ENCODE results near the gene GALNT14.

- TF ChIP-seq CSRNP3 (CRISPR knock-in tag; IDR thresholded peaks at IDR 0.05) (no peak), CREB5 (CRISPR knock-in tag; IDR thresholded peaks at IDR 0.05; ENCODE audit: low read depth) (no peak), ZNF70 (CRISPR knock-in tag; IDR thresholded peaks at IDR 0.05) (no peak), OSR1 (CRISPR knock-in tag; IDR thresholded peaks at IDR 0.05) (no peak), PATZ1 (CRISPR knock-in tag; IDR thresholded peaks at IDR 0.05; ENCODE audit: borderline replicate concordance) (no peak), TSHZ2 (CRISPR knock-in tag; IDR thresholded peaks at IDR 0.05) (no peak), GLIS3 (CRISPR knock-in tag; IDR thresholded peaks at IDR 0.05) (no peak), ESRRG (CRISPR knock-in tag; IDR thresholded peaks at IDR 0.05) (no peak), ZFP3 (CRISPR knock-in tag; IDR thresholded peaks at IDR 0.05) (no peak), ARNTL (CRISPR knock-in tag; IDR thresholded peaks at IDR 0.05; ENCODE audit: borderline replicate concordance, low read depth) (no peak), ZNF8 (CRISPR knock-in tag; IDR thresholded peaks at IDR 0.05) (no peak), RARB (CRISPR knock-in tag; IDR thresholded peaks at IDR 0.05) (no peak), ZNF565 (CRISPR knock-in tag; conservative IDR thresholded peaks at IDR 0.05; ENCODE audit: low read depth) (no peak)
Observed at GRCh38 chr2:30942419-30942818, 195.8 kb downstream of the GALNT14 start.
